ENCODE data around the gene BHLHE40. TPM values are rescaled to one million over a fixed set of nuclear protein-coding genes. Genes with fewer than 3 reads are reported as not detected.
"Not testable (repeated sequence)": the region's sequence is repeated elsewhere in the genome, so short reads cannot be mapped to it uniquely, and the experiment has no call there.

The BHLHE40 gene
- total and polyA plus RNA-seq, 9 donors: 28.6 to 264 (median 75.3) TPM

DNA sequence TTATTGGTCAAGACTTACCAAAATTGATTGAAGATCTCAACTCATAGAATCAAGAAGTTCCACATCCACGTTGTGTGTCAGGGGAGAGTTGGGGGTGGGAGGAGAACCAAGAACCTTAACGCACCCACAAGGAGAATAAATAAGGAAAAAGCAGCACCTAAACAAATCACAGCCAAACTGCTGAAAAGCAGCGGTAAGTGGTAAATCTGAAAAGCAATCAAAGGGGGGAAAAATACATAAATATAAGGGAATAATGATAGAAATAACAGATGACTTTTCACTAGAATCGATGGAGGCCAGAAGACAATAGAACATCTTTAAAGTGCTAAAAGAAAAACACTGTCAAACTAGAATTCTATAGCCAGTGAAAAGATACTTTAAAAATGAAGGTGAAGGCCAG lies 20.1 kb upstream of the BHLHE40 start:
- WGBS, 3 donors: 71 to 93% (median 71%) methylated on average over 4 of the region's 4 CpGs
- no peaks in the 10 kb centered on the region for H3K9me3 ChIP-seq
- intact Hi-C loops (cut with DNase I): loop anchor here in 1 of 4 donors (10.0 kb wide), 1 partner anchor 64 kb away; no protein-coding TSS in a partner anchor
- H3K27me3 ChIP-seq: no peaks in the 10 kb centered on the region
- no peaks in the 10 kb centered on the region for H3K4me1 ChIP-seq (ENCODE audit: insufficient read depth)
- no peak for DNase-seq
- H3K4me3 ChIP-seq: no peak overlapping the region
- no peak for TF ChIP-seq EP300 (IDR thresholded peaks at IDR 0.05)
- no peak for TF ChIP-seq POLR2A (IDR thresholded peaks at IDR 0.05)
- TF ChIP-seq, protein P1, sequence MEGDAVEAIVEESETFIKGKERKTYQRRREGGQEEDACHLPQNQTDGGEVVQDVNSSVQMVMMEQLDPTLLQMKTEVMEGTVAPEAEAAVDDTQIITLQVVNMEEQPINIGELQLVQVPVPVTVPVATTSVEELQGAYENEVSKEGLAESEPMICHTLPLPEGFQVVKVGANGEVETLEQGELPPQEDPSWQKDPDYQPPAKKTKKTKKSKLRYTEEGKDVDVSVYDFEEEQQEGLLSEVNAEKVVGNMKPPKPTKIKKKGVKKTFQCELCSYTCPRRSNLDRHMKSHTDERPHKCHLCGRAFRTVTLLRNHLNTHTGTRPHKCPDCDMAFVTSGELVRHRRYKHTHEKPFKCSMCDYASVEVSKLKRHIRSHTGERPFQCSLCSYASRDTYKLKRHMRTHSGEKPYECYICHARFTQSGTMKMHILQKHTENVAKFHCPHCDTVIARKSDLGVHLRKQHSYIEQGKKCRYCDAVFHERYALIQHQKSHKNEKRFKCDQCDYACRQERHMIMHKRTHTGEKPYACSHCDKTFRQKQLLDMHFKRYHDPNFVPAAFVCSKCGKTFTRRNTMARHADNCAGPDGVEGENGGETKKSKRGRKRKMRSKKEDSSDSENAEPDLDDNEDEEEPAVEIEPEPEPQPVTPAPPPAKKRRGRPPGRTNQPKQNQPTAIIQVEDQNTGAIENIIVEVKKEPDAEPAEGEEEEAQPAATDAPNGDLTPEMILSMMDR (IDR thresholded peaks at IDR 0.05): no peak
- H3K27ac ChIP-seq: no peak overlapping the region
- H3K36me3 ChIP-seq: no peaks in the 10 kb centered on the region

- H3K36me3 ChIP-seq; H3K9me3 ChIP-seq; H3K27me3 ChIP-seq; DNase-seq; H3K4me1 ChIP-seq (ENCODE audit: insufficient read depth); H3K4me3 ChIP-seq; H3K27ac ChIP-seq; intact Hi-C loops (cut with DNase I): not testable (repeated sequence)
- WGBS, 3 donors: 79 to 88% (median 86%) methylated on average over 2 of the region's 2 CpGs
These were observed 17.4 kb upstream of the BHLHE40 start for GRCh38 chr3:4961865-4962264.

DNA sequence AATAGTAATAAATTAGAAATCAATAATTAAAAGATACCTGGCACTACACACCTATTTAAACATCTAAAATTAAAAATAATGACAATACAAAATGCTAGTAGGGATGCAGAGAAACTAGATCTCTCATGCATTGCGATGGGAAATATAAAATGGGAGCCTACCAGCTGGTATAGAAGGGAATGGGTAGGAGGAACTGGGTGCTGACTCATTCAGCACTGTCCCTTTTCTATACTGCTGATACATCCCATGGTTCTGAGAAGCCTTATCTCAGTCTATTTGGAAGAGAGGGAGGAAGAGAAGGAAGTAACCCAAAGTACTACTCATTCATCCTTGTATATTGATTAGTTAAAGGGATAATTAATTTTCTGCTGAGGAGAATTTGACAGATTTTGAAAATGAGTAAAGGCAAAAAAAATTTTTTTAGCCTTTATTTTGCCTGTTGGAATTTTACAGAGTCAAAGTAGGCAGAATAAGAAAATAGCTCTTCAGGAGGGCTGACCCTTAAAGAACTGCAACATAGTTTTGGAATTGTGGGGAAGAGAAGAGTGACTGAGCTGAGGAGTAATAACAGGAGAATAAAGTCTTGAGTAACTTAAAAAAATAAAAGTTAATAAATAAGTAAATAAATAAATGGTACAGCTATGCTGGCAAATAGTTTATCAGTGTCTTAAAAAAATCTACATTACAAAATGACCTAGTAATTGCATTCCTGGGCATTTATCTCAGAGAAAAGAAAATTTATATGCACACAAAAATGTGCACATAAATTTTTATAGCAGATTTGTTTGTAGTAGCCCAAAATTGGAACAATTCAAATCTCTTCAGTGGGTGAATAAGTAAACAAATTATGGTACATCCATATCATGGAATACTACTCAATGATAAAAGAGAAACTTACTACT lies 15.3 kb upstream of the BHLHE40 start:
- Histone ChIP-seq H3K27me3 (no peaks in the 10 kb centered on the region), H3K4me3 (no peak overlapping the region), H3K36me3 (no peaks in the 10 kb centered on the region), H3K9me3 (no peaks in the 10 kb centered on the region), H3K27ac (no peak overlapping the region), H3K4me1 (ENCODE audit: insufficient read depth) (no peaks in the 10 kb centered on the region)
- TF ChIP-seq EP300 (IDR thresholded peaks at IDR 0.05) (no peak), POLR2A (IDR thresholded peaks at IDR 0.05) (no peak)
- TF ChIP-seq, protein P1 (IDR thresholded peaks at IDR 0.05): no peak
- 95 to 100% (median 97%) methylated on average over 1 of the region's 1 CpG for WGBS, 3 donors
- DNase-seq: no peak
- intact Hi-C loops (cut with DNase I): no loop called here

- H3K36me3 ChIP-seq; DNase-seq; H3K27ac ChIP-seq; H3K9me3 ChIP-seq; H3K4me3 ChIP-seq; intact Hi-C loops (cut with DNase I); H3K27me3 ChIP-seq; H3K4me1 ChIP-seq (ENCODE audit: insufficient read depth): not testable (repeated sequence)
- 57 to 60% (median 58%) methylated on average over 5 of the region's 5 CpGs for WGBS, 3 donors
These were observed 13.2 kb upstream of the BHLHE40 start for GRCh38 chr3:4966006-4966405.

GRCh38 chr3:4967683-4968082 lies 11.6 kb upstream of the BHLHE40 start:
- H3K27ac ChIP-seq; H3K4me3 ChIP-seq; intact Hi-C loops (cut with DNase I); H3K4me1 ChIP-seq (ENCODE audit: insufficient read depth); H3K27me3 ChIP-seq; H3K36me3 ChIP-seq; H3K9me3 ChIP-seq; DNase-seq: not testable (repeated sequence)
- WGBS, 3 donors: 78 to 93% (median 83%) methylated on average over 3 of the region's 3 CpGs

DNA sequence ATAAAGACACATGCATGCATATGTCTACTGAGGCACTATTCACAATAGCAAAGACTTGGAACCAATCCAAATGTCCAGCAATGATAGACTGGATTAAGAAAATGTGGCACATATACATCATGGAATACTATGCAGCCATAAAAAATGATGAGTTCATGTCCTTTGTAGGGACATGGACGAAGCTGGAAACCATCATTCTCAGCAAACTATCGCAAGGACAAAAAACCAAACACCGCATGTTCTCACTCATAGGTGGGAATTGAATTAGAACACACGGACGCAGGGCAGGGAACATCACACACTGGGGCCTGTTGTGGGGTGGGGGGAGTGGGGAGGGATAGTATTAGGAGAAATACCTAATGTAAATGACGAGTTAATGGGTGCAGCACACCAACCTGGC lies 7.8 kb upstream of the BHLHE40 start:
- H3K9me3 ChIP-seq; H3K4me1 ChIP-seq (ENCODE audit: insufficient read depth); H3K4me3 ChIP-seq; H3K36me3 ChIP-seq; H3K27ac ChIP-seq; DNase-seq; intact Hi-C loops (cut with DNase I); H3K27me3 ChIP-seq: not testable (repeated sequence)
- WGBS, 3 donors: 93 to 96% (median 94%) methylated on average over 6 of the region's 6 CpGs
